Lower leg skin (tissue), 4 donors: ENCODE measurements around the gene ANK3. TPM values are rescaled to one million over a fixed set of nuclear protein-coding genes. Genes with fewer than 3 reads are reported as not detected.

Source experiments
- DNase-seq, 2 donors: peaks; one replicate each; pipeline ENCODE4 v3.0.0-alpha.2; 2019; ENCODE audit warnings: low spot score in 2 of 2
- H3K4me3 ChIP-seq: fragments of 200-600 bp; sonication (generic); 2 replicates; pipeline ENCODE4 v1.5.1; 2017; ENCODE audit warnings: mild to moderate bottlenecking, low read depth; ENCODE audit not compliant: poor library complexity, severe bottlenecking
- POLR2A ChIP-seq, 2 donors: fragments of 450-650 bp; IDR thresholded peaks; one replicate each; pipeline ENCODE4 v1.6.1; 2016 to 2017; ENCODE audit warnings: antibody characterized with exemption in 2 of 2, mild to moderate bottlenecking in 1 of 2, moderate library complexity in 1 of 2
- WGBS, 2 donors: methylation state at CpG; one replicate each; pipeline ENCODE4 v1.1.5; 2018; 5-methylcytosine and 5-hydroxymethylcytosine counted together
- intact Hi-C: fragments of 100-400 bp; cut with DNase I; formaldehyde crosslinking; loops from one replicate; pipeline ENCODE4 v1.15.0; 2023; ENCODE audit warnings: low total_unique reads
- total RNA-seq, 4 donors: library from RNA; depleted of rRNA; stranded (reverse); fragments of >200 nt; gene quantifications; one replicate each; pipeline ENCODE4 v1.1.0, GENCODE V29; 2016
- TF ChIP-seq, protein P1 (sequence below), 3 donors: fragments of 450-650 bp; IDR thresholded peaks; one replicate each; pipeline ENCODE4 v1.5.1; 2016; ENCODE audit warnings: antibody characterized with exemption in 3 of 3, mild to moderate bottlenecking in 3 of 3, moderate library complexity in 2 of 3

The ANK3 gene
- total RNA-seq, 4 donors from 2014 or later: 76.2 to 107 (median 91.5) TPM

DNA sequence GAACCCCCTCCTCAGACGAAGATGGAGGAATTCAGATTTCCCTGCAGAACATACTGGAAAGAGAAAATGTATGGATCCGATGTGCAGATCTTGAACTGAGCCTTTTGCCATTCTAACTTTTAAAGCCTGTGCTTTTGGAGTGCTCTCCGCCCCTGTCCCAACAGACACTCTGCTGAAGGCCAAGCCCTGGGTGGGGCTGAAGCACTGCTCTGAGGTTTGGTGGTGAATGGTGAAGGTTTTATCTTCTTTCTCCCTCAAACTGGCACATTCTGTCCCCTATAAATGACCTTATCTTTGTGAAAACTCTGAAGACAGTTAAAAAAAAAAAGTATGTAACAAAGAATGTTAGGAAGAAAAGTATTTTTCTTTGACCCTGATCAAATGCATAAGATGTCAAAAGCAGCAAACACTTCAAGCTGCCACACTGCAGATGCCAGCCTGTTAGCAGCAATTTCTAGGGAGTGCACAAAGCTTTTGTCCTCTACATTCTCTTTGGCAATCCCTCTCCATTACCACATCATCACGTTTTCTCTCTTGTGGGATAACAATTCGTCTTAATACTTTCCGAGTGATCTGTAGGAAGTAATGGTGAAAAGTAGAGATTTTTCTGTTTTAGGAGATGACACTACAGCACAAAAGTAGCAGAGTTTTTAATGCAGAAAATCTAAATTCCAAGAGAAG lies 346.0 kb downstream of the ANK3 start:
- TF ChIP-seq, protein P1, sequence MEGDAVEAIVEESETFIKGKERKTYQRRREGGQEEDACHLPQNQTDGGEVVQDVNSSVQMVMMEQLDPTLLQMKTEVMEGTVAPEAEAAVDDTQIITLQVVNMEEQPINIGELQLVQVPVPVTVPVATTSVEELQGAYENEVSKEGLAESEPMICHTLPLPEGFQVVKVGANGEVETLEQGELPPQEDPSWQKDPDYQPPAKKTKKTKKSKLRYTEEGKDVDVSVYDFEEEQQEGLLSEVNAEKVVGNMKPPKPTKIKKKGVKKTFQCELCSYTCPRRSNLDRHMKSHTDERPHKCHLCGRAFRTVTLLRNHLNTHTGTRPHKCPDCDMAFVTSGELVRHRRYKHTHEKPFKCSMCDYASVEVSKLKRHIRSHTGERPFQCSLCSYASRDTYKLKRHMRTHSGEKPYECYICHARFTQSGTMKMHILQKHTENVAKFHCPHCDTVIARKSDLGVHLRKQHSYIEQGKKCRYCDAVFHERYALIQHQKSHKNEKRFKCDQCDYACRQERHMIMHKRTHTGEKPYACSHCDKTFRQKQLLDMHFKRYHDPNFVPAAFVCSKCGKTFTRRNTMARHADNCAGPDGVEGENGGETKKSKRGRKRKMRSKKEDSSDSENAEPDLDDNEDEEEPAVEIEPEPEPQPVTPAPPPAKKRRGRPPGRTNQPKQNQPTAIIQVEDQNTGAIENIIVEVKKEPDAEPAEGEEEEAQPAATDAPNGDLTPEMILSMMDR (IDR thresholded peaks at IDR 0.05): no peak
- no peak for TF ChIP-seq POLR2A (IDR thresholded peaks at IDR 0.05)
- intact Hi-C loops: loop anchor here (10.0 kb wide), 1 partner anchor 209 kb away; no protein-coding TSS in a partner anchor
- DNase-seq: no peak
- 55 to 59% methylated on average over 6 of the region's 6 CpGs for WGBS, 2 donors
- no peak overlapping the region for H3K4me3 ChIP-seq

- DNase-seq: no peak
- WGBS, 2 donors: 64 to 80% methylated on average over 2 of the region's 2 CpGs
- intact Hi-C loops: loop anchor here (10.0 kb wide), 1 partner anchor 208 kb away; no protein-coding TSS in a partner anchor
- H3K4me3 ChIP-seq: no peak overlapping the region
- TF ChIP-seq, protein P1 (IDR thresholded peaks at IDR 0.05): no peak
- TF ChIP-seq POLR2A (IDR thresholded peaks at IDR 0.05): no peak
These were observed 346.8 kb downstream of the ANK3 start for GRCh38 chr10:60042914-60043313.

DNA sequence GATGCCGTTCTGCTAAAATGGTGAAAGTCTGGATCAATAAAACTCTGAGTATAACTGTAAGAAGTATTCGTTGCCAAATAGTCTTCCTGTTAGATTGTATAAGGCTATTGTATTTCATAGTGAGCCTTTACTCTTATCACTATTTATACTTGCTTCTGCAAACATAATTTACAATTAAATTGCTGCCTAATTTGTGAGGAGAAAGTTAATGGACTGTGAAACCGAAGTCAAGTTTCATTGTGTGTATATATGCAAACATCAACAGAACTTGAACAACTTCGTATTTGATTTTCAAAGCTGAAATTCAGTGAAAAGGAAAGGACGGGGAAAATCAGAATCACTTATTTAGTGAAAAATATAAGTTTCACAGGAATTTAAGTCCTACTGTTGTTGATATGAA lies 347.4 kb downstream of the ANK3 start:
- no peak for DNase-seq
- WGBS, 2 donors: 51 to 75% methylated on average over 5 of the region's 5 CpGs
- intact Hi-C loops: loop anchor here (10.0 kb wide), 1 partner anchor 207 kb away; no protein-coding TSS in a partner anchor
- TF ChIP-seq POLR2A (IDR thresholded peaks at IDR 0.05): no peak
- TF ChIP-seq, protein P1 (IDR thresholded peaks at IDR 0.05): no peak
- H3K4me3 ChIP-seq: no peak overlapping the region

- TF ChIP-seq POLR2A (IDR thresholded peaks at IDR 0.05): no peak
- TF ChIP-seq, protein P1 (IDR thresholded peaks at IDR 0.05): no peak
- no peak for DNase-seq
- no peak overlapping the region for H3K4me3 ChIP-seq
- intact Hi-C loops: loop anchor here (10.0 kb wide), 1 partner anchor 207 kb away; no protein-coding TSS in a partner anchor
- 83 to 87% methylated on average over 3 of the region's 3 CpGs for WGBS, 2 donors
These were observed 348.1 kb downstream of the ANK3 start for GRCh38 chr10:60041489-60042133.

GRCh38 chr10:60040014-60040662 lies 349.5 kb downstream of the ANK3 start:
- TF ChIP-seq POLR2A (IDR thresholded peaks at IDR 0.05): no peak
- TF ChIP-seq, protein P1 (IDR thresholded peaks at IDR 0.05): no peak
- no peak for DNase-seq
- intact Hi-C loops: loop anchor here (10.0 kb wide), 1 partner anchor 205 kb away; no protein-coding TSS in a partner anchor
- no peak overlapping the region for H3K4me3 ChIP-seq
- WGBS, 2 donors: 37 to 42% methylated on average over 3 of the region's 3 CpGs
